Lung microvascular endothelial cell (primary cell): ENCODE data around the gene GTF3A. TPM values are rescaled to one million over a fixed set of nuclear protein-coding genes. Genes with fewer than 3 reads are reported as not detected.

Source experiments
- total RNA-seq: library from RNA; depleted of rRNA; stranded (reverse); fragments of >200 nt; gene quantifications from 2 replicates; pipeline ENCODE4 v1.2.1, GENCODE V29; 2014

GTF3A gene
- total RNA-seq, 1 donor from 2014 or later = 119 TPM

Other genes with a start within 250 kb of the GTF3A start
- gene RPL21, start 173.1 kb upstream of the GTF3A start, total RNA-seq = 621 and 659 TPM in 2 replicates
- gene RASL11A, start 153.8 kb upstream of the GTF3A start, total RNA-seq = 1.7 and 2.0 TPM in 2 replicates
- 35.7 and 38.6 TPM in 2 replicates for gene MTIF3, start 25.9 kb downstream of the GTF3A start, total RNA-seq
- 8.3 and 11.3 TPM in 2 replicates for gene LNX2, start 195.9 kb downstream of the GTF3A start, total RNA-seq
- 81.9 and 86.1 TPM in 2 replicates for gene POLR1D, start 197.3 kb downstream of the GTF3A start, total RNA-seq